ENCODE data around the gene FAM98B. TPM values are rescaled to one million over a fixed set of nuclear protein-coding genes. Genes with fewer than 3 reads are reported as not detected.

FAM98B gene
- total and polyA plus RNA-seq, 5 experiments from 2014 or later = 1.9 to 28.4 (median 3.9) TPM

DNA sequence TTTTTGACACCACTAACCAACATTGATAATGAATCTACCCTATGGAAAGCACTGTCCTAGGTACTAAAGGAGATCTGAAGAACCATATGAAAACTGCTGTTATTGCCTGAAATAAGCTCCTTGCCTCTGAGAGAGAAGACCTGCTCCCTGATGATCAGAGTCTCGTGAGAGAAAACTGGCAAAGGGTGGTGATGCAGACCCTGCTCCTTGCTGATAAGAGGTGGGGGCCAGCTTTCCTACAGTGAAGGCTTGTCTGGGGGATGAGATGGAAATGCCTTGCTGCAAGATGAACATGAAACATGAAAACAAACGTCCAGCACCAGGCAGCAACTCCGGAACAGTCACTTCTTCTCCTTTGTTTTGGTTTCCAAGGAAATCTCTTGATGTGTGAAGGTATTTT is 78.8 kb downstream of the FAM98B start:
- no peaks in the 10 kb centered on the region for H3K9me3 Mint-ChIP-seq
- H3K36me3 Mint-ChIP-seq = peaks cover 5 to 80% (median 24%) of the 10 kb centered on the region in 3 donors
- H3K27ac Mint-ChIP-seq = peak overlapping the region; percentile 72 to 89 (median 84)
- no peak for ATAC-seq
- POLR2A ChIA-PET = interaction anchor here (1.4 kb wide), 1 partner anchor 29 kb away, joined by 4 read pairs; no protein-coding TSS in a partner anchor
- peak overlapping the region in 9 of 10 donors; percentile 8 to 63 (median 46) for H3K4me3 Mint-ChIP-seq
- H3K4me1 Mint-ChIP-seq = peaks cover 69 to 98% (median 95%) of the 10 kb centered on the region in 4 donors
- no peaks in the 10 kb centered on the region for H3K27me3 Mint-ChIP-seq
- DNase-seq = no peak

DNA sequence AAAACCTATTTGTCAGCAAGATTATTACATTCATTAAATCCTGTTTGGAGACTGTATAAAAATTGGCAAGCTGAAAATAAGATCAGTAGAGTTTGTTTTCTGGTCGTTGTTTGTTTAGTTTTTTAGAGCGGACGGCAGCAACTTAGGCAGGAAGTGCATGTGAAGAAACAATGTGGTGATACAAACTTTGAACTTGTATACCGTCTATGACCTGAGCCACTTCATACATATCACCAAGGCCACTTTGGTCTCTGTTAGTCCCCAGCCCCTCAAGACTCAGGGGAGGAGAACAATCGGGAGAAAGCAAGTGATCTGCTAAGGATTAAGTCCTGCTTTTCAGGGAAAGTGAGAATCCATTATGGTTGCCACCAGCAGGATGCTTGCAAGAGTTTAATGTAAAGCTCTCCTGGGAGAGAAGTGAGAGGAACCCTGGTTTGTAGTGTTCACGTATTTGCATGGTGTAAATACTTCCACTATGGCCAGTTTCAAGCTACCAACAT is 79.5 kb downstream of the FAM98B start:
- H3K4me3 Mint-ChIP-seq = peak overlapping the region in 9 of 10 donors; percentile 15 to 63 (median 42)
- peaks cover 70 to 98% (median 97%) of the 10 kb centered on the region in 4 donors for H3K4me1 Mint-ChIP-seq
- peak overlapping the region; percentile 54 to 89 (median 84) for H3K27ac Mint-ChIP-seq
- DNase-seq (no peak), ATAC-seq (peak; percentile 24 to 49)
- no peaks in the 10 kb centered on the region for H3K9me3 Mint-ChIP-seq
- POLR2A ChIA-PET = interaction anchor here (1.0 to 1.5 kb wide), 4 partner anchors 12 to 28 kb away, joined by 4 read pairs; no protein-coding TSS in a partner anchor
- no peaks in the 10 kb centered on the region for H3K27me3 Mint-ChIP-seq
- H3K36me3 Mint-ChIP-seq = peaks cover 0 to 75% (median 20%) of the 10 kb centered on the region in 3 donors

DNA sequence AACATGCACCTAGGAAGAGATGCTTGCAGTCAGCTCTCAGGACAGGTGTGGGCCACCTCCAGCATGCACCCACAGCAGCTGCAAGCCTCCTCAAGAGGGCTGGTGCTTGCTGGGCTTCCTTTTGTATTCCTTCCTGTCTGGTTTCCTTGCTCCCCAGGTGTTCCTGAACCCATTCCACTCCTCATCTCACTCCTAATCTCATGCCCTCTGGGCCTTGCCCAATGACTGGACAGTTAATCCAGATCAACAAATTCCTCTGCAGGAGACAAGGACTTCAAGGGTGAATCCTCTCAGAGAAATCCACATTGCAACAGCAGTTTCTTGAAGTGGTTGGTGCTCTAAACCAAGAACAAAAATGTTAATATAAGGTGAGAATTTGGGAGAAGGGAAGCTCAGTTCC is 80.0 kb downstream of the FAM98B start:
- no peak for DNase-seq
- no peak for ATAC-seq
- H3K27ac Mint-ChIP-seq = peak overlapping the region; percentile 72 to 89 (median 85)
- H3K36me3 Mint-ChIP-seq = peaks cover 0 to 71% (median 20%) of the 10 kb centered on the region in 3 donors
- peaks cover 68 to 98% (median 98%) of the 10 kb centered on the region in 4 donors for H3K4me1 Mint-ChIP-seq
- POLR2A ChIA-PET = interaction anchor here (1.0 to 1.5 kb wide), 5 partner anchors 12 to 30 kb away, joined by 4 read pairs; no protein-coding TSS in a partner anchor
- H3K4me3 Mint-ChIP-seq = peak overlapping the region in 7 of 10 donors; percentile 15 to 65 (median 51)
- no peaks in the 10 kb centered on the region for H3K27me3 Mint-ChIP-seq
- H3K9me3 Mint-ChIP-seq = no peaks in the 10 kb centered on the region

DNA sequence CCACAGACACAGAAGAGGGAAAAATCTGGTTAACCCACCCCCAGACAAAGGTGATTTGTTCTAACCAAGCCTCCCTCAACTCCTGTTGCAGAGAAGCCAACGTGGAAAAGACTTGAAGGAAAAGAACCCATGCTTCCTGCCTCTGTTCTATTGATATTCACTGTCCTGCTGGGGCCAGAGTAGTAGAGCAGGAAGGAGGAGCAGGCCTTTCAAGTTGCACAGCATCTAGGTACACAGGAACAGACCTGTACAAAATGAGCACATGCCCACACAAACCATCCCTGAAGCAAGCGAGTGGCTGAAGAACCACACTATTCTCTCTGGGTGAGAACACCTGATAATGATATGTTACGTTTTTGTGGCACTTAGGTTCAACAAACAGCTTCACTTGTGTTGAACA is 80.8 kb downstream of the FAM98B start:
- ATAC-seq = no peak
- Mint-ChIP-seq H3K9me3 (no peaks in the 10 kb centered on the region), H3K27me3 (no peaks in the 10 kb centered on the region), H3K27ac (peak overlapping the region; percentile 63 to 91 (median 86)), H3K4me3 (peak overlapping the region in 8 of 10 donors; percentile 28 to 62 (median 52)), H3K36me3 (peaks cover 0 to 68% (median 17%) of the 10 kb centered on the region in 3 donors), H3K4me1 (peaks cover 64 to 99% (median 98%) of the 10 kb centered on the region in 4 donors)
- no peak for DNase-seq
- POLR2A ChIA-PET = interaction anchor here (0.9 to 1.5 kb wide), 6 partner anchors 13 to 118 kb away, joined by 3 to 4 read pairs (median 4); no protein-coding TSS in a partner anchor

DNA sequence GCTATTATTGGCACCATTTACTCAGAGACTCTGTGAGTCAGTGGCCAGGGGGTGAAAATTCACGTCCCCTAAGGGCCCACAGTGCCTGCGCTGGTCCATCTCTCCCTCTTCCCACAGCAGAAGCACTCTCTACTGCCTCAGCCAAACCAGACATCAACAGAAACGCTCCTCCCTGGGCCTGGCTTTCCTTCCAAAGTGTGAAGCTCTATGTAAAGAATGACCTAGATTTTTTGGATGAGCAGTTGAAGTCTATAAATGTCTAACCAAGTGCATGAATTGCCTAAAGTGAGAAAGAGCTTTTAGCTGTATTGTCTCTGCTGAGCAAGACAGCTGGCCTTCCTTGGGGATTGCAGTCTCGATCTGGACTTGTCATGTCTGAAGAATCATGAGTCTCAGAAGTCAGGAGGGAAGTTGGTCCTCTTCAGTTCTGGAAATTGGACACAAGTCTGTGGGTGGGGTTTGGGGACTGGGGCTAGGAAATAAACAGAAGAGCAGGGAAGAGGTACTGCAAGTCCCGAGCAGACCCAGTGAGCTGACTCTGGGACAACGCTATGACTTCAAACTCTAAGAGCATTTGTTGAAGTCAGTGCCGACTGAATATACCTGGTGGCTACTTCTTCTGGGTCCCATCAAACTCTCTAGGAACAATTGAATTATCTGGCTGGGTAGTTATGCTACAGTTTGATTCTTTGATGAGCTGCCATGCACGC is 81.7 kb downstream of the FAM98B start:
- peak overlapping the region in 9 of 10 donors; percentile 28 to 59 (median 51) for H3K4me3 Mint-ChIP-seq
- H3K9me3 Mint-ChIP-seq = no peaks in the 10 kb centered on the region
- H3K36me3 Mint-ChIP-seq = peaks cover 0 to 65% (median 11%) of the 10 kb centered on the region in 3 donors
- H3K4me1 Mint-ChIP-seq = peaks cover 66 to 98% (median 97%) of the 10 kb centered on the region in 4 donors
- H3K27me3 Mint-ChIP-seq = no peaks in the 10 kb centered on the region
- POLR2A ChIA-PET = interaction anchor here (0.8 to 1.4 kb wide), 5 partner anchors 10 to 152 kb away, joined by 3 read pairs; no protein-coding TSS in a partner anchor
- ATAC-seq = no peak
- H3K27ac Mint-ChIP-seq = peak overlapping the region; percentile 72 to 91 (median 86)
- no peak for DNase-seq

DNA sequence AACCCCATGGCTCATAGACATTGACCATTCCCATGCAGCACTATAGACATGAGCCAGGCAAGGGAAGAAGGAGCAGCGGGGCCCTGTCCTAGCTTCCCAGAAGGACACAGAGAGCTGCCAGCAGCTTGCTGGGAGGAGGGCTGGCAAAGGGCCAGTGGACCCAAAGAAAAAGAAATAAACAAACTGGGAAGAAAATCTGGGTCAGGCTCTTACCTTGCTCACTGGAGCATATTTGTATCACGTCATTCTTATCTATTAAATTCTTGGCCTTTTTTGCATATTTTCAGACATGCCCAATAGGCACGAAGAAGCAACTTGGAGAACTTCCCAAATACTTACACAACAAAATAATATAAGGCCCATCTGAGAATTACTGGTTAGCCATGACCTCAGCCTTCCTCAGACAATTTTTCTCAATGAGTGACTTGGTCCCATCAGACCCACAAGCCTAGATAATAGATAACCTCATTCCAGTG is 82.3 kb downstream of the FAM98B start:
- ATAC-seq (no peak), DNase-seq (no peak)
- Mint-ChIP-seq H3K4me3 (peak overlapping the region in 7 of 10 donors; percentile 26 to 59 (median 43)), H3K27ac (peak overlapping the region; percentile 50 to 91 (median 85)), H3K4me1 (peaks cover 68 to 98% (median 97%) of the 10 kb centered on the region in 4 donors), H3K9me3 (no peaks in the 10 kb centered on the region), H3K36me3 (peaks cover 0 to 63% (median 10%) of the 10 kb centered on the region in 3 donors), H3K27me3 (no peaks in the 10 kb centered on the region)
- POLR2A ChIA-PET = interaction anchor here (0.6 to 1.4 kb wide), 2 partner anchors 17 to 164 kb away, joined by 3 read pairs; no protein-coding TSS in a partner anchor

Other genes starting within 250 kb of the FAM98B start
- under 1 TPM; 0.41 to 0.75 TPM for gene SPRED1, start 201.3 kb upstream of the FAM98B start, total RNA-seq
- gene SPRED1, start 201.3 kb upstream of the FAM98B start, polyA plus RNA-seq = under 1 TPM; 0.09 to 0.24 (median 0.11) TPM
- 10 to 100 TPM; 83.7 to 88.5 TPM for gene RASGRP1, start 110.7 kb downstream of the FAM98B start, total RNA-seq
- 10 to 100 TPM; 52.3 to 90.5 (median 73.4) TPM for gene RASGRP1, start 110.7 kb downstream of the FAM98B start, polyA plus RNA-seq

Data from naive thymus-derived CD8-positive, alpha-beta T cell (primary cell).